Glutamatergic neuron (in vitro differentiated cells): Measurements from ENCODE around the gene USP15. TPM values are rescaled to one million over a fixed set of nuclear protein-coding genes. Genes with fewer than 3 reads are reported as not detected.
A peak's percentile ranks its signal among the peaks of the same experiment; 100 is the strongest.
"Not testable (repeated sequence)": the region's sequence is repeated elsewhere in the genome, so short reads cannot be mapped to it uniquely, and the experiment has no call there.

Experiments
- DNase-seq: peaks from one replicate; pipeline ENCODE4 v3.0.0; 2022
- H3K27ac Mint-ChIP-seq: one replicate; pipeline ENCODE4 v1.8.0; 2020; ENCODE audit warnings: mild to moderate bottlenecking, mixed read lengths, inconsistent platforms; ENCODE audit not compliant: unreplicated experiment
- H3K27me3 Mint-ChIP-seq: one replicate; pipeline ENCODE4 v1.8.0; 2020; ENCODE audit warnings: mild to moderate bottlenecking, moderate library complexity, mixed read lengths, inconsistent platforms; ENCODE audit not compliant: unreplicated experiment
- H3K36me3 Mint-ChIP-seq: one replicate; pipeline ENCODE4 v1.8.0; 2020; ENCODE audit warnings: mild to moderate bottlenecking, mixed read lengths, inconsistent platforms; ENCODE audit not compliant: unreplicated experiment
- H3K4me1 Mint-ChIP-seq: one replicate; pipeline ENCODE4 v1.8.0; 2020; ENCODE audit warnings: mild to moderate bottlenecking, low read depth, mixed read lengths, inconsistent platforms; ENCODE audit not compliant: unreplicated experiment
- H3K4me3 Mint-ChIP-seq: one replicate; pipeline ENCODE4 v1.8.0; 2020; ENCODE audit warnings: mild to moderate bottlenecking, mixed read lengths, inconsistent platforms; ENCODE audit not compliant: unreplicated experiment
- H3K9me3 Mint-ChIP-seq: one replicate; pipeline ENCODE4 v1.8.0; 2020; ENCODE audit warnings: mild to moderate bottlenecking, moderate library complexity, mixed read lengths, inconsistent platforms; ENCODE audit not compliant: unreplicated experiment
- total RNA-seq: library from RNA; stranded (reverse); fragmentation: NEBNext Ultra II Directional; extraction: Animal tissue kit (Norgen Biotek cat#: 25700); gene quantifications from one replicate; pipeline ENCODE4 v1.2.1, GENCODE V29; 2021; ENCODE audit not compliant: unreplicated experiment
- TF ChIP-seq, protein P1 (sequence below): fragments of 200-600 bp; sonication (generic); IDR thresholded peaks from one replicate; pipeline ENCODE4 v1.5.0; 2021; ENCODE audit not compliant: partially characterized antibody, unreplicated experiment

USP15 gene
- total RNA-seq, 1 donor from 2014 or later: 74.4 TPM

DNA sequence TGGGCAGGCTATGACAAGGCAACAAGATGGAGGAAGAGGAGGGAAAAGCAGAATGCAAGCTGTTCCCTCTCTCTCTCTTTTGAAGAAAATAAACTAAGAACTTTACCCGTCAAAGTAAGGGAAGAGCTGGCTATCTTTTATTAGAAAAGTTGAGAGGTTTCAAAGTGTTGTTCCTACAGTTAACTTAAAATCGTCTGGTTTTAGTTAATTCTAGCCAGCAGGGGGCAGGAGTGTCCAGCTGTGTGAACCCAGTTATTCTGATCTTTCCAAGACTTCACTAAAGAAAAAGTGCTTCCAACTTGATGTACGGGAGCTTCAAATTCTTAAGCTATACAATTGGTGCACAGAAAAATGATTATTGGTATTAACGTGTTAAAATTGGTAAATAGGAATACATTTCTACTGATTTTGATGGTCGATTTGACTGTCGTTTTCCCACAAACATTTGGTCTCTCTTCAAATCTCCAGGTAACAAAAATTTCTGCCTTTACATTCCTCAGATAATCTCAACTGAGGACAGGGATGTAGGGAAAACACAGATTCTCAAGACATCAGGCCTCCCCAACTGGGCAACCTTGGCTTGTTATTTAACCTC lies 178.0 kb downstream of the USP15 start:
- Mint-ChIP-seq H3K4me1 (no peaks in the 10 kb centered on the region), H3K27ac (no peak overlapping the region), H3K27me3 (peaks cover 6% of the 10 kb centered on the region), H3K36me3 (peaks cover 8% of the 10 kb centered on the region), H3K4me3 (no peak overlapping the region), H3K9me3 (peaks cover 4% of the 10 kb centered on the region)
- peak; percentile 34 for DNase-seq
- TF ChIP-seq, protein P1, sequence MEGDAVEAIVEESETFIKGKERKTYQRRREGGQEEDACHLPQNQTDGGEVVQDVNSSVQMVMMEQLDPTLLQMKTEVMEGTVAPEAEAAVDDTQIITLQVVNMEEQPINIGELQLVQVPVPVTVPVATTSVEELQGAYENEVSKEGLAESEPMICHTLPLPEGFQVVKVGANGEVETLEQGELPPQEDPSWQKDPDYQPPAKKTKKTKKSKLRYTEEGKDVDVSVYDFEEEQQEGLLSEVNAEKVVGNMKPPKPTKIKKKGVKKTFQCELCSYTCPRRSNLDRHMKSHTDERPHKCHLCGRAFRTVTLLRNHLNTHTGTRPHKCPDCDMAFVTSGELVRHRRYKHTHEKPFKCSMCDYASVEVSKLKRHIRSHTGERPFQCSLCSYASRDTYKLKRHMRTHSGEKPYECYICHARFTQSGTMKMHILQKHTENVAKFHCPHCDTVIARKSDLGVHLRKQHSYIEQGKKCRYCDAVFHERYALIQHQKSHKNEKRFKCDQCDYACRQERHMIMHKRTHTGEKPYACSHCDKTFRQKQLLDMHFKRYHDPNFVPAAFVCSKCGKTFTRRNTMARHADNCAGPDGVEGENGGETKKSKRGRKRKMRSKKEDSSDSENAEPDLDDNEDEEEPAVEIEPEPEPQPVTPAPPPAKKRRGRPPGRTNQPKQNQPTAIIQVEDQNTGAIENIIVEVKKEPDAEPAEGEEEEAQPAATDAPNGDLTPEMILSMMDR: peak; percentile 85

DNA sequence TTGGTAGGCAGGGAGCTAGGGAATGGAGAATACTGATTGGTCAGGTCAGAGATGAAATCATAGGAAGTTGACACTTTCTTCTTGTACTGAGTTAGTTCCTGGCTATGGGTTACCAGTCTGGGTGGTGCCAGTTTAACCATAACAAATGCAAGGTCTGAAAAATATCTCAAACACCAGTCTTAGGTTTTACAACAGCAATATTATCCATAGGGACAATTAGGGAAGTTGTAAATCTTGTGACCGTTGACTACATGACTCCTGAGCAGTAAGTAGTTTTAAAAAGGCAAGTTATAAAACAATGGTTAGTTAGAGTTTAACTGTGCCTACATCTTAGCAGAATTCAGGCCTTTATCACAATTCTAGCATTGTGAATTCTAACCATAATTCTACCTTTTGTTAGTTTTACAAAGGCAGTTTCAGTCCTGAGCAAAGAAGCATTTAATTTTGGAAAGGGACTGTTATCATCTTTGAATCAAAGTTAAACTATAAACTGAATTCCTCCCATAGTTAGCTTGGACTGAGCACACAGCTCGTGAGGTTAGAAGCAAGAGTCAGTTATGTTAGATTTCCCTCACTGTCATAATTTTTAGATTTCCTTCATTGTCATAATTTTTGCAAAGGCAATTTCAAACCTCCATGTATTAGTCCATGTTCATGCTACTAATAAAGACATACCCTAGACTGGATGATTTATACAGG lies 186.7 kb downstream of the USP15 start:
- Mint-ChIP-seq H3K9me3 (peaks cover 7% of the 10 kb centered on the region), H3K4me3 (no peak overlapping the region), H3K4me1 (no peaks in the 10 kb centered on the region), H3K27ac (no peak overlapping the region), H3K36me3 (peaks cover 9% of the 10 kb centered on the region), H3K27me3 (no peaks in the 10 kb centered on the region)
- TF ChIP-seq, protein P1: no peak
- no peak for DNase-seq

DNA sequence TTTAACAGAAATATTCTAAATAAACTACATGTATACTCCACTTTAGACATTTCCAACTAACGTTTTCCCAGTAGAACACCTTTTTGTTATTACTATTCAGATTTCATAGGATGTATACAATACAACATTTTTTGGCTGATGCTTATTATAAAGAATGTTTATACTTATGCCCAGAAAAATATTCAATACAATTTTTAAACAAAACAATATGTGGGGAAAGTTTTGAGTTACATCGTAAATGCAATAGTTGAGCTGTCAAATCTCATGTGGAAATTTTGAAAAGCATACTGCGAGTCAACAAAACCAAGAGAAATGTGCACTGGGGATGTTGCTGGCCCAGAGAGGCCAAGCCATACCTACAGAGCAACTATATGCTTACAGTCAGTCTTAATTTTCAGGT lies 188.2 kb downstream of the USP15 start:
- peaks cover 4% of the 10 kb centered on the region for H3K36me3 Mint-ChIP-seq
- H3K4me3 Mint-ChIP-seq: no peak overlapping the region
- H3K27me3 Mint-ChIP-seq: no peaks in the 10 kb centered on the region
- peaks cover 3% of the 10 kb centered on the region for H3K9me3 Mint-ChIP-seq
- no peak overlapping the region for H3K27ac Mint-ChIP-seq
- H3K4me1 Mint-ChIP-seq: no peaks in the 10 kb centered on the region
- no peak for DNase-seq
- TF ChIP-seq, protein P1: no peak

DNA sequence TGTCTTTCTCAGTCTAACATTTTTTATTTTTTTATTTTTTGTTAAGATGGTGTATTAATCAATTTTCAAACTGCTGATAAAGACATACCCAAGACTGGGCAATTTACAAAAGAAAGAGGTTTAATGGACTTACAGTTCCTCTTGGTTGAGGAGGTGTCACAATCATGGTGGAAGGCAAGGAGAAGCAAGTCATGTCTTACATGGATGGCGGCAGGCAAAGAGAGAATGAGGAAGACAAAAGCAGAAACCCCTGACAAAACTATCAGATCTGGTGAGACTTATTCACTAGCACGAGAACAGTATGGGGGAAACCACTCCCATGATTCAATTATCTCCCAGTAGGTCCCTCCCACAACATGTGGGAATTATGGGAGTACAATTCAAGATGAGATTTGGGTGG lies 195.2 kb downstream of the USP15 start:
- H3K27ac Mint-ChIP-seq, H3K4me1 Mint-ChIP-seq, H3K4me3 Mint-ChIP-seq, H3K27me3 Mint-ChIP-seq, H3K36me3 Mint-ChIP-seq, DNase-seq, H3K9me3 Mint-ChIP-seq: not testable (repeated sequence)

DNA sequence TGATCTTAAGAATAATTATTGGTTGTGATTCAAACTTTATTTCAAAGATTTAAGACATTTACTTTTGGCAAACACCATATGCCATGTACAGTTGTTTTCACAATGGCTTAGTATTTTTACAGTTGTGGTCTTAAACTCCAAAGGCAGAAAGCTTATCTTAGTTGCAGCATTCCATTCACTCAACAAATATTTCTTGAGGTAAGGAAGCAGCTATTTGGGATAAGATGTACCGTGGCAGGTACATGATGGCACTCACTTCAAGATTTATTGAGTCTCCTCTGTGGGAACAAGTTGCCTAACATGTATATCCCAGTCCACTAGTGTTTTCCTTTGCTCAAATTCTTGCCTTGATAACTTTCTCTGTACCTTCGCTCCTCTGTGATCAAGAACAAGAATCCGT lies 198.4 kb downstream of the USP15 start:
- H3K36me3 Mint-ChIP-seq: peaks cover 6% of the 10 kb centered on the region

More for the DNA sequence above, 198.4 kb downstream of the USP15 start:
- DNase-seq: no peak
- Mint-ChIP-seq H3K27ac (no peak overlapping the region), H3K9me3 (peaks cover 6% of the 10 kb centered on the region), H3K4me3 (no peak overlapping the region), H3K4me1 (no peaks in the 10 kb centered on the region), H3K27me3 (no peaks in the 10 kb centered on the region)
- TF ChIP-seq, protein P1: no peak
